ENCODE measurements around the gene TSPAN14.
A peak's percentile ranks its signal among the peaks of the same experiment; 100 is the strongest.
"Not testable (repeated sequence)": the region's sequence is repeated elsewhere in the genome, so short reads cannot be mapped to it uniquely, and the experiment has no call there.

Gene TSPAN14

GRCh38 chr10:80472234-80473095 is 18.4 kb downstream of the TSPAN14 start:
- peak in 1 of 2 experiments; percentile 46 for DNase-seq

- no peak for DNase-seq
Measured at GRCh38 chr10:80473096-80473657, 19.1 kb downstream of the TSPAN14 start.

- DNase-seq: no peak
Measured at GRCh38 chr10:80473692-80474596, 19.8 kb downstream of the TSPAN14 start.

GRCh38 chr10:80474597-80474910 is 20.4 kb downstream of the TSPAN14 start:
- no peak for DNase-seq

GRCh38 chr10:80474941-80475340 is 20.8 kb downstream of the TSPAN14 start:
- no peak for DNase-seq

GRCh38 chr10:80475641-80476040 is 21.5 kb downstream of the TSPAN14 start:
- DNase-seq: not testable (repeated sequence)

GRCh38 chr10:80476685-80477084 is 22.6 kb downstream of the TSPAN14 start:
- DNase-seq: no peak

- DNase-seq: no peak
Measured at GRCh38 chr10:80477813-80478212, 23.7 kb downstream of the TSPAN14 start.

GRCh38 chr10:80480373-80480772 is 26.3 kb downstream of the TSPAN14 start:
- not testable (repeated sequence) for DNase-seq

- DNase-seq: no peak
Measured at GRCh38 chr10:80480852-80481251, 26.7 kb downstream of the TSPAN14 start.

- no peak for DNase-seq
Measured at GRCh38 chr10:80484243-80484642, 30.1 kb downstream of the TSPAN14 start.

- DNase-seq: no peak
Measured at GRCh38 chr10:80484676-80485075, 30.6 kb downstream of the TSPAN14 start.

GRCh38 chr10:80485076-80485945 is 31.2 kb downstream of the TSPAN14 start:
- no peak for DNase-seq

- no peak for DNase-seq
Measured at GRCh38 chr10:80485946-80486764, 32.0 kb downstream of the TSPAN14 start.

- DNase-seq: no peak
Measured at GRCh38 chr10:80486785-80487420, 32.8 kb downstream of the TSPAN14 start.

- DNase-seq: no peak
Measured at GRCh38 chr10:80487421-80487785, 33.3 kb downstream of the TSPAN14 start.

GRCh38 chr10:80487791-80488538 is 33.9 kb downstream of the TSPAN14 start:
- peak in 1 of 2 experiments; percentile 36 for DNase-seq

GRCh38 chr10:80488539-80489066 is 34.5 kb downstream of the TSPAN14 start:
- DNase-seq: no peak

- DNase-seq: no peak
Measured at GRCh38 chr10:80489371-80490112, 35.4 kb downstream of the TSPAN14 start.
